COLO829 (cell line): ENCODE data around the gene FYB2.
A peak's percentile ranks its signal among the peaks of the same experiment; 100 is the strongest.

Experiments used
- DNase-seq: peaks from one replicate; pipeline ENCODE4 v3.0.0; 2012; ENCODE audit warnings: low spot score

The FYB2 gene

DNA sequence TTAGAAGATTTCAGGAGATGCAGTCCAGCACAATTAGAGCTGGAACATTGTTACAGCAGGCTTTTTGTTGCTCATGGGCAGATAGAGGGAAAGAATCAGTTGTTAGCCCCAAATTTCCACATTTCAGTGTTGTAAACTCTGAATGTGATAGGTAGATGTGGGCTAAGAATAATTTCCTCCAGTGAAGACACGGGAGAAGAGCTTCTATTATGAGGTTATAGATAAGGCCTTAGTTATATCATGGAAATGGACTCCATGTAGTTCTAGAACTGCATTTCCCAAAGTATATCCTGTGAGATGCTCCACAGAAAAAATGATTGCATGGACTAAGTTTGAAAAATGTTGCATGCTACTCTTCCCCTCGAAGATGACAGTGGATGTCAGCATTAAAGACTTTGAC lies 109.2 kb downstream of the FYB2 start:
- no peak for DNase-seq

DNA sequence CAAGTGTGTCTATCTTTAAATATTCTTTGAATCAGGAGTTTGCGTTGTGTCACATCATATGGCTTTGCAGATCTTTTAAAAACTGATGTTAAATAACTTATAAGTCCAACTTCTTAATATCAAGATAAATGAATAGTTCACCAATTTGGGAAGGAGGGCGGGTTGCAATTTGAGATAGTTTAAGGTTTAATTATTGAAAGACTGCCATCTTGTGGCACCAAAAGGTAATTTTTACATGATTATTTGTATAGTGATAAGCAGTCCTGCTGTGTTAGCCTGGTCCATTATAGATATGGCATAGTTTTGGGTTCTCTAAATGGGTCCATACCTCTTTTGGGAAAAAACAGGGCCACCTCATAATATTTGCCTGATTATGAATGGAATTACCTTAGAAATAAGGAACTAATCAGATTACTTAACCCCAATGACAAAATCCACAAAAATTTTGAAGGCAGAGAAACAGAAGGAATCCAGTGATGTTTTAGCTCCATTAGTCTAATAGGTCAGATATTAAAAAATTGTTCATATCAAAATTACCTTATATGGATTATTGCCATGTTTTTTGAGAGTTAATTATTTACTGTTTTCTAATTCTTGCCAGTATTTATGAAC lies 109.8 kb downstream of the FYB2 start:
- DNase-seq: peak; percentile 10

DNA sequence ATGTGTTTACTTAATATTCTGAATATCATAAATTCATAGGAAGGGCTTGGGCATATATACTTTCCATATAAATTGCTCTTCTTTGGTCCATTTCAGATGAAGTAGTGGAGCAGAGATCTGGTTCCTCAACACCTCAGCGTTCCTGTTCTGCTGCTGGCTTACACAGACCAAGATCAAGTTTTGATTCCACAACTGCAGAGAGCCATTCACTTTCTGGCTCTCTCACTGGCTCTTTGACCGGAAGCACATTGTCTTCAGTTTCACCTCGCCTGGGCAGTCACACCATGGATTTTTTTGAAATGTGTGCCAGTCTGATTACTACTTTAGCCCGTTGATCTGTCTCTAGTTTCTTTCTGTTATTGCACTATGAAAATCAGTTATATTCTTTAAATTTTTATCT lies 111.8 kb downstream of the FYB2 start:
- no peak for DNase-seq

DNA sequence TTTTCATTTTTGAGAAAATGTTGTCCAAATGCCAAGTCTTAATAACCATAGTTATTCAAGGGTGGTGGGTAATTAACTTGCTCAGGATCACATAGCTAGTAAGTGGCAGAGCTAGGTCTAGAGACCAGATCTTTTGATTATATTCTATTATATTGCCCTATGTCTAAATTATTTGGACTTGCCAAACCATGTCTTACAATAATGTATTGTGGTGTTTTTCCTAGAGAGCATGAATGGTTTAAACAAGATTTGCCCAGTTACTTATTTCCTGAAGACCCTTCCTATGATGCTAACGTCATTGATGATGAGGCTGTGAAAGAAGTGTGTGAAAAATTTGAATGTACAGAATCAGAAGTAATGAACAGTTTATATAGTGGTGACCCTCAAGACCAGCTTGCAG lies 115.5 kb downstream of the FYB2 start:
- no peak for DNase-seq

DNA sequence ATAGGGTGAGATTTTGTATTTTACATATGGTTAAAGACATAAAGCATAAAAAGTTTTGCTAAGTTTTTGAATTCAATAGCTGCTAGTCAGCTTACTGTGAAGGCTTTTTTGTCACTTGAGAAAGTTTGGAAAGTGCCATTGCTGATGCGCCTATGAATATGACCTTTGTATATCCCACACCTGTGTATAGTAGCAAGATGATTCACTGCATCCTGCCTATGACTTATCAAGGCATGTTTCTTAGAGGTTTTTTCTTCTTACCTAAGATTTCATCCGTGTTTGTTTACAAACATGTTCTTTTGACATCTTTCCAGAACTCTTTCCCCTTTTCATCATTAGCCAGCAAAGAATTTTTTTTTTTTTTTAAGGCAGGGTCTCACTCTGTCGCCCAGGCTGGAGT lies 122.5 kb downstream of the FYB2 start:
- no peak for DNase-seq

DNA sequence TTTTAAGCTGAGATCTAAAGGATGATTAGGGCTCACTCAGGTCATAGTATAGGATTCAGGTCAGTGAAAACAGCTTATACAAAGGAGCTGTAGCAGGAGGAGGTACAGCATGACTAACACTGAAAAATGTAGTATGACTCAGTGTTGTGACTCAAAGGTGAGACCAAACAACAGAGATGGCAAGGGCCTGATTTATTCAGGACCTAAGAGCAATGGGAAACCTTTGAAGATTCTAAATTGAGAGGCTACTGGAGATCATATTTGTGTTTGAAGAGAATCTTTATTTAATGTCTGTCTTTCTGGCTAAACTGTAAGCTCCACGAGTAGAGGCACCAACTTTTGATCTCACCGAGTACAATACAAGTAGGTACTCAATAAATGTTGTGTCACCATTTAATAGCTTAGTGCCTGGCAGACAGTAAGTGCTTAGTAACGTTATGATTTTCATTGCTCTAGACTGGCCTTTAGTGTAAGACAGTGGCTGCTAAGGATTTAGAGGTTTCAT lies 130.6 kb downstream of the FYB2 start:
- no peak for DNase-seq

DNA sequence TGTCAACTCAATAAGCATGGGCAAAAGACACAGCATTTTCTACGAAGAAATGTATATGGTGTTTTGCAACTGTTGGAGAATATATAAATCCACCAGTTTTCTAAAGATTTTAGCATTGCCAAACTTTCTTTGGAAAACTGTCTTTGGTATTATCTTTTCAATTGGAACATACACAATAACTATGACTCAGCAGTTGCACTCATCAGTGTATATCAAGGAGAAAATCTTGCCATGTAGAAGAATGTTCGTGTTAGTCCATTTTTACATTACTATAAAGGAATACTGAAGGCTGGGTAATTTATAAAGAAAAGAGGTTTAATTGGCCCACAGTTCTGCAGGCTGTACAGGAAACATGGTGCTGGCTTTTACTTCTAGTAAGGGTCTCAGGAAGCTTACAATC lies 133.0 kb downstream of the FYB2 start:
- DNase-seq: no peak

DNA sequence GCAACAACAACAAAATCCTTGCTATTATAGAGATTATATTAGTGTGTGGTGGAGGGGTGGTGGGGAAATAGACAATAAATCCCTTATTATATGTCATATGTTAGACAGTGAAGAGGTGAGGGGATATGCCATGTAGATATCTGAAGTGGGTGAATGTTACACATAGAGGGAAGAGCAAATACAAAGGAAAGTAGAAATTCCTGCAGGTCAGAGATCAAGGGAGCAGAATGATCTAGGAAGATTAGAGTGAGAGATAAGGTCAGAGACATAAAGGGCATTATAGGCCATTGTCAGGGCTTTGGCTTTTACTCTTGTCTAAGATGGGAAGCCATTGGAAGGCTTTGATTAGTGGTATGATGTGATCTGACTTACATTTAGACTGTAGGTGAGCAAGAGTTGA lies 135.6 kb downstream of the FYB2 start:
- DNase-seq: no peak

DNA sequence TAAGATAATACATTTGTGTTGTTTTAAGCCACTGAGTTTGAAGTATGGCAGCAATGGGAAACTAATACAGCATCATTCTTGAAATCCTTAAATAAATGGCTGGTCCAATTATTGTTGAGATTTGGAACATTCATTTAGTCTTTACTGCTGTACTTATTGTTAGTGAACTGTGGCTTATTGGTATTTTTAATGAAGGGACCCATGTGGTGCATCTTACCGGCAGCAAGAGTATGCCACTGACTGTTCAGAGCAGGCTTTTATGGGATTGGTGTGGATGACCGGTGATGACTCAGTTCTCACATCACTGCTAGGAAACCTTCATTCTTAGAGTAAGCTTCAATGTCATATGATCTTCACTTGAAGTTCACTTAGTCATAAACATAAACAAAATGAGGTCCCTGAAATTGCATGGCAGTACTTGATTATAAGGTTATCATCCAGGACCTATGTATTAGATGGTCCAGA lies 142.6 kb downstream of the FYB2 start:
- DNase-seq: peak; percentile 37

DNA sequence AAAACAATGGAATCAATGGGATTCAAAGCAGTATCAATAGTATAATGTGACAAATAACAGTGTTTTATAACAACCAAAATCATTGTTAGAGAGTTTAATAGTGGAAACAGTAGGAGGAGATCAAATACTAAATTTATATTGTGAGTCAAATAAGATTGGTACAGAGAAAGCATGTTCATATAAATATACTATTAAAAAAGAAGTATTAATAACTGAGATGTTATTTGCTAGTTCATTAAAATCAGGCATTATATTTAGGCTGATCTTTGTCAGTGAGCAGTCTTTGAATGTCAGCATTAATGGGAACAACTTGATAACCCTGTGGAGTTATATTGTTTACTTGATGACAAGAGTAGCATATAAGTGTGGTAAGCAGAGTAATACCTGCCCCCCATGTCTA lies 143.4 kb downstream of the FYB2 start:
- DNase-seq: no peak

DNA sequence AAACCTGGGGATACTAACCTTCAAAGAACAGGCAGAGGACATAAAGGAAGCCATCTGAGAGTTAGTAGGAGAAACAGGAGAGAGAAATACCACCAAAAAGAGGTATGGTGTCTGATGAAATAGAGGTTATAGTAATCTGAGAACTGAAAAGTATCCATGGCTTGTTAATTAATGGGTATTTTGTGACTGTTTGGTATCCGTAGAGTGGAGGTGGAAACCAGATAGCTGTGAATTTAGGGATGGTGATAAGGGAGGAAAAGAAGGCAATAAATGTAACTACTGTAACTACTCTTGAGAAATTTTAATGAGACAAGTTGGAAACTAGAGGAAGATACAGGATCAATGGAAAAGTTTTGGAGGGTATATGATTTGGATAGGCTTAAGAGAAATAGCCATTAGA lies 146.6 kb downstream of the FYB2 start:
- no peak for DNase-seq

DNA sequence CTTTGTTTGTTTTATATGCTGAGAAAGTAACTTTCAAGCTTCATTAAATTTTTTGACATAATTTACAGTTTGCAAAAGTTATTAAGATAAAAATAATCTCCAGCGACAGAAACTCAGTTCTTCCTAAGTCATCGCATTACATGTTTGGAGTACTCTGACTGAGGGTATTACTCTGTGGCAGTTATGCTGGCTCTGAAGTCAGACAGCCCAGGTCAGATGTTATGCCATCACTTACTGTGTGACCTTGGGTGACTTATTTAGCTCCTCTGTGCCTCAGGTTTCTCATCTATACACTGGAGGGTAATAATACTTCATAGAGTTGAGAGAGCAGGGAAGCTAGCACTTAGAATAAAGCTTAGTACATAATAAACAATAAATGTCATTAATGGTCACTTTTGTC lies 147.7 kb downstream of the FYB2 start:
- no peak for DNase-seq

DNA sequence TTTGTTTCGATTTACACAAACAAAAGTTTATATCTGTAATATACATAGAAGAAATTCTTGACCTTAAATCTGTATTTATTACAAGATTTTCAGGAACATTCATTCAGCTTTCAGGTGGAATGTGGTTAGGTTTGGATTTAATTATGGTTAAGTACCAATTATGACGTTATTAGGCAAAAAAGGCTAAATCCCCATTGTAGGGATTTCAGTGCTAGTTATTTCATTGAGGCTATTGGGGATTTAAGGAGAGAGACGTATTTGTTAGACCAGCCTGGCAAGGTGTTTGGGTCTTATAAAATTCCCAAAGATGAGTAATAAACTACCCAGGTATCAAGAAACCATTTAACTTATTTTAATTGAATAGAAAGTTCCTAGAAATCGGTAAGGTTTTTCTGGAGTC lies 148.1 kb downstream of the FYB2 start:
- DNase-seq: no peak

DNA sequence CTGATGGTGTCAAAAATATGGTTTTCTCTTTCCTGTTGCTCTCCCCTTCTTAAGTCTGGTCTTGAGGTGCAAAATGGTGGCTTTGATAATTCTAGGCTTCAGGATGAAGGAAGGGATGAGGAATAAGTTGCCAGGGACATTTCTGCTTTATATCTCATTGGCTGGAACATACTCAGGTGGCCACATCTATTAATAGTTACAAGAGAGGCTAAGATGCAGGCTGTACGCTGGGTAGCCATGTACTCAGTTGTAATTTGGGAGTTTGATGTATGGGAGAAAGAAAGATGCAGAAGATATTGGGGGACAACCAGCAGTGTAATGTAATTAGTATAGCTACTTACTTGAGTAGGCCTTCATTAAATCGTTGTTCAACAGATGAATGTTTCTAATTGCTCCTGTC lies 148.9 kb downstream of the FYB2 start:
- no peak for DNase-seq
